GM18868 (cell line): ENCODE results near the gene POU2AF1.
"Not testable (repeated sequence)": the region's sequence is repeated elsewhere in the genome, so short reads cannot be mapped to it uniquely, and the experiment has no call there.

Experiments used
- ATAC-seq: cut with Tn5 transposase; IDR thresholded peaks from one replicate; pipeline ENCODE4 v1.9.1; 2021; ENCODE audit warnings: mild to moderate bottlenecking, moderate library complexity; ENCODE audit not compliant: unreplicated experiment

POU2AF1 gene

GRCh38 chr11:111410951-111411350, 31.9 kb upstream of the POU2AF1 start:
- no peak for ATAC-seq

- ATAC-seq = peak; percentile 59
Observed at GRCh38 chr11:111409915-111410314, 30.8 kb upstream of the POU2AF1 start.

GRCh38 chr11:111408789-111409727, 30.0 kb upstream of the POU2AF1 start:
- ATAC-seq = peak; percentile 51

- no peak for ATAC-seq
Observed at GRCh38 chr11:111407652-111408051, 28.6 kb upstream of the POU2AF1 start.

GRCh38 chr11:111406589-111406988, 27.5 kb upstream of the POU2AF1 start:
- ATAC-seq = no peak

GRCh38 chr11:111406091-111406490, 27.0 kb upstream of the POU2AF1 start:
- no peak for ATAC-seq

GRCh38 chr11:111405551-111405950, 26.5 kb upstream of the POU2AF1 start:
- ATAC-seq = no peak

- no peak for ATAC-seq
Observed at GRCh38 chr11:111403051-111403726, 24.1 kb upstream of the POU2AF1 start.

GRCh38 chr11:111402411-111402810, 23.3 kb upstream of the POU2AF1 start:
- no peak for ATAC-seq

- ATAC-seq = not testable (repeated sequence)
Observed at GRCh38 chr11:111401957-111402356, 22.9 kb upstream of the POU2AF1 start.

GRCh38 chr11:111400595-111400994, 21.5 kb upstream of the POU2AF1 start:
- ATAC-seq = peak; percentile 31

- ATAC-seq = peak; percentile 44
Observed at GRCh38 chr11:111399187-111400031, 20.3 kb upstream of the POU2AF1 start.

- no peak for ATAC-seq
Observed at GRCh38 chr11:111397034-111397433, 18.0 kb upstream of the POU2AF1 start.

GRCh38 chr11:111395749-111396148, 16.7 kb upstream of the POU2AF1 start:
- no peak for ATAC-seq

GRCh38 chr11:111395081-111395480, 16.0 kb upstream of the POU2AF1 start:
- no peak for ATAC-seq

- not testable (repeated sequence) for ATAC-seq
Observed at GRCh38 chr11:111394147-111394546, 15.1 kb upstream of the POU2AF1 start.

- no peak for ATAC-seq
Observed at GRCh38 chr11:111393585-111393984, 14.5 kb upstream of the POU2AF1 start.

- no peak for ATAC-seq
Observed at GRCh38 chr11:111393096-111393495, 14.0 kb upstream of the POU2AF1 start.

- no peak for ATAC-seq
Observed at GRCh38 chr11:111392552-111392951, 13.5 kb upstream of the POU2AF1 start.

- no peak for ATAC-seq
Observed at GRCh38 chr11:111391328-111392124, 12.5 kb upstream of the POU2AF1 start.
